Trophoblast cell (in vitro differentiated cells and primary cell): ENCODE data around the gene HSPA1L.

Experiments
- DNase-seq, 2 donors: peaks; one replicate each; pipeline ENCODE4 v3.0.0-alpha.2; 2016
- H2AFZ ChIP-seq: 2 replicates; pipeline ENCODE4 v1.6.1; 2013; ENCODE audit warnings: low read length, moderate library complexity, mild to moderate bottlenecking; ENCODE audit not compliant: insufficient read depth, poor library complexity
- H2AK5ac ChIP-seq: 2 replicates; pipeline ENCODE4 v1.6.1; 2013; ENCODE audit warnings: mild to moderate bottlenecking, low read length
- H2BK120ac ChIP-seq: 2 replicates; pipeline ENCODE4 v1.6.1; 2013; ENCODE audit warnings: low read length, mild to moderate bottlenecking, moderate library complexity; ENCODE audit not compliant: insufficient read depth, poor library complexity
- H2BK12ac ChIP-seq: 2 replicates; pipeline ENCODE4 v1.6.1; 2013; ENCODE audit warnings: mild to moderate bottlenecking, low read length, moderate library complexity
- H2BK5ac ChIP-seq: 2 replicates; pipeline ENCODE4 v1.6.1; 2013; ENCODE audit warnings: low read length, low read depth, moderate library complexity, mild to moderate bottlenecking; ENCODE audit not compliant: poor library complexity
- H3K14ac ChIP-seq: 2 replicates; pipeline ENCODE4 v1.6.1; 2013; ENCODE audit warnings: mild to moderate bottlenecking, low read length
- H3K18ac ChIP-seq: 2 replicates; pipeline ENCODE4 v1.6.1; 2013; ENCODE audit warnings: mild to moderate bottlenecking, low read length
- H3K23ac ChIP-seq: 2 replicates; pipeline ENCODE4 v1.6.1; 2013; ENCODE audit warnings: low read length
- H3K27ac ChIP-seq: 2 replicates; pipeline ENCODE4 v1.5.1; 2013; ENCODE audit warnings: low read depth, mild to moderate bottlenecking, inconsistent platforms, low read length, moderate library complexity
- H3K27me3 ChIP-seq: 2 replicates; pipeline ENCODE4 v1.6.1; 2013; ENCODE audit warnings: inconsistent platforms, mild to moderate bottlenecking, low read length, moderate library complexity; ENCODE audit not compliant: insufficient read depth
- H3K36me3 ChIP-seq, 2 experiments: 1 replicate in 1 of 2; 2 replicates in 1 of 2; pipeline ENCODE4 v1.6.1; 2013; ENCODE audit warnings: low read length in 2 of 2, mild to moderate bottlenecking in 2 of 2, moderate library complexity in 1 of 2; ENCODE audit not compliant: insufficient read depth in 2 of 2, control insufficient read depth in 1 of 2
- H3K4ac ChIP-seq: 2 replicates; pipeline ENCODE4 v1.6.1; 2013; ENCODE audit warnings: low read depth, mild to moderate bottlenecking, low read length, moderate library complexity
- H3K4me1 ChIP-seq, 2 experiments: 1 replicate in 1 of 2; 2 replicates in 1 of 2; pipeline ENCODE4 v1.6.1; 2013; ENCODE audit warnings: low read length in 2 of 2, mild to moderate bottlenecking in 2 of 2, moderate library complexity in 1 of 2; ENCODE audit not compliant: insufficient read depth in 2 of 2, control insufficient read depth in 1 of 2
- H3K4me2 ChIP-seq: 2 replicates; pipeline ENCODE4 v1.6.1; 2013; ENCODE audit warnings: inconsistent platforms, mild to moderate bottlenecking, low read length, moderate library complexity
- H3K4me3 ChIP-seq: 2 replicates; pipeline ENCODE4 v1.5.1; 2013; ENCODE audit warnings: mild to moderate bottlenecking, low read depth, low read length, inconsistent platforms
- H3K79me1 ChIP-seq: one replicate; pipeline ENCODE4 v1.6.1; 2013; ENCODE audit warnings: low read length
- H3K79me2 ChIP-seq: 2 replicates; pipeline ENCODE4 v1.6.1; 2013; ENCODE audit warnings: low read length, mild to moderate bottlenecking; ENCODE audit not compliant: control insufficient read depth, insufficient read depth, poor library complexity
- H3K9ac ChIP-seq: 2 replicates; pipeline ENCODE4 v1.6.1; 2013; ENCODE audit warnings: mild to moderate bottlenecking, low read length
- H3K9me3 ChIP-seq: 2 replicates; pipeline ENCODE4 v1.6.1; 2013; ENCODE audit warnings: low read depth, mild to moderate bottlenecking, control low read depth, inconsistent platforms, low read length; ENCODE audit not compliant: insufficient read depth
- H4K12ac ChIP-seq: 2 replicates; pipeline ENCODE4 v1.6.1; 2013; ENCODE audit warnings: low read depth, mild to moderate bottlenecking, low read length, moderate library complexity
- H4K8ac ChIP-seq: 2 replicates; pipeline ENCODE4 v1.6.1; 2013; ENCODE audit warnings: low read depth, mild to moderate bottlenecking, low read length, moderate library complexity
- H4K91ac ChIP-seq: one replicate; pipeline ENCODE4 v1.6.1; 2013; ENCODE audit warnings: low read depth, mild to moderate bottlenecking, low read length, moderate library complexity
- WGBS: extraction: QIAGEN DNeasy Blood & Tissue Kit; methylation state at CpG from one replicate; pipeline ENCODE4 v1.1.7; 2013; ENCODE audit warnings: missing lambda C conversion rate; ENCODE audit not compliant: insufficient read length, insufficient coverage; ENCODE audit errors: extremely low coverage; 5-methylcytosine and 5-hydroxymethylcytosine counted together

HSPA1L gene

GRCh38 chr6:31782126-31782855 is 32.8 kb downstream of the HSPA1L start:
- Histone ChIP-seq H3K27me3 (no peaks in the 10 kb centered on the region), H3K27ac (no peak overlapping the region), H4K91ac (no peak overlapping the region), H3K18ac (no peak overlapping the region), H2BK5ac (no peak overlapping the region), H2AK5ac (no peak overlapping the region), H3K9ac (no peak overlapping the region), H3K4ac (no peak overlapping the region), H4K8ac (no peak overlapping the region), H3K79me2 (no peaks in the 10 kb centered on the region), H3K9me3 (no peaks in the 10 kb centered on the region), H3K4me2 (no peak overlapping the region), H3K14ac (no peak overlapping the region), H2BK12ac (no peak overlapping the region), H3K4me1 (peaks cover 0 to 4% of the 10 kb centered on the region in 2 experiments), H3K23ac (no peak overlapping the region), H3K4me3 (no peak overlapping the region), H2BK120ac (no peak overlapping the region), H2AFZ (no peak overlapping the region), H3K79me1 (no peaks in the 10 kb centered on the region), H3K36me3 (peaks cover 74 to 76% of the 10 kb centered on the region in 2 experiments), H4K12ac (no peak overlapping the region)
- WGBS = no CpG with 5 or more reads among the region's 32 CpGs
- no peak for DNase-seq

- no CpG with 5 or more reads among the region's 23 CpGs for WGBS
- Histone ChIP-seq H2BK12ac (no peak overlapping the region), H3K36me3 (peaks cover 74 to 75% of the 10 kb centered on the region in 2 experiments), H3K4me3 (no peak overlapping the region), H2BK120ac (no peak overlapping the region), H3K9ac (no peak overlapping the region), H3K79me2 (no peaks in the 10 kb centered on the region), H4K12ac (no peak overlapping the region), H2AK5ac (no peak overlapping the region), H2AFZ (no peak overlapping the region), H3K18ac (no peak overlapping the region), H3K79me1 (no peaks in the 10 kb centered on the region), H4K8ac (no peak overlapping the region), H4K91ac (no peak overlapping the region), H3K4me2 (no peak overlapping the region), H2BK5ac (no peak overlapping the region), H3K4me1 (peaks cover 0 to 10% of the 10 kb centered on the region in 2 experiments), H3K4ac (no peak overlapping the region), H3K23ac (no peak overlapping the region), H3K14ac (no peak overlapping the region), H3K9me3 (no peaks in the 10 kb centered on the region), H3K27ac (no peak overlapping the region), H3K27me3 (no peaks in the 10 kb centered on the region)
- DNase-seq = no peak
Observed at GRCh38 chr6:31781244-31782125, 33.6 kb downstream of the HSPA1L start.

- Histone ChIP-seq H3K4me1 (peaks cover 0 to 10% of the 10 kb centered on the region in 2 experiments), H3K4ac (no peak overlapping the region), H3K4me3 (no peak overlapping the region), H2BK5ac (no peak overlapping the region), H4K12ac (no peak overlapping the region), H2AK5ac (no peak overlapping the region), H3K23ac (no peak overlapping the region), H4K91ac (no peak overlapping the region), H2AFZ (no peak overlapping the region), H3K18ac (no peak overlapping the region), H3K9me3 (no peaks in the 10 kb centered on the region), H3K27me3 (no peaks in the 10 kb centered on the region), H2BK120ac (no peak overlapping the region), H3K79me1 (no peaks in the 10 kb centered on the region), H3K14ac (no peak overlapping the region), H3K79me2 (no peaks in the 10 kb centered on the region), H3K36me3 (peaks cover 70 to 75% of the 10 kb centered on the region in 2 experiments), H3K9ac (no peak overlapping the region), H3K27ac (no peak overlapping the region), H4K8ac (no peak overlapping the region), H3K4me2 (no peak overlapping the region), H2BK12ac (no peak overlapping the region)
- DNase-seq = no peak
- WGBS = no CpG with 5 or more reads among the region's 20 CpGs
Observed at GRCh38 chr6:31780507-31781243, 34.4 kb downstream of the HSPA1L start.

GRCh38 chr6:31779908-31780307 is 35.2 kb downstream of the HSPA1L start:
- no peak overlapping the region for H3K4ac ChIP-seq
- DNase-seq = no peak
- no peaks in the 10 kb centered on the region for H3K79me1 ChIP-seq
- H4K8ac ChIP-seq = no peak overlapping the region
- no peak overlapping the region for H2AK5ac ChIP-seq
- H3K4me3 ChIP-seq = no peak overlapping the region
- H3K9ac ChIP-seq = no peak overlapping the region
- H3K27me3 ChIP-seq = no peaks in the 10 kb centered on the region
- H3K27ac ChIP-seq = no peak overlapping the region
- H3K4me2 ChIP-seq = no peak overlapping the region
- H3K79me2 ChIP-seq = no peaks in the 10 kb centered on the region
- H3K14ac ChIP-seq = no peak overlapping the region
- peaks cover 62 to 68% of the 10 kb centered on the region in 2 experiments for H3K36me3 ChIP-seq
- peaks cover 0 to 10% of the 10 kb centered on the region in 2 experiments for H3K4me1 ChIP-seq
- no peak overlapping the region for H3K23ac ChIP-seq
- no peak overlapping the region for H4K91ac ChIP-seq
- H3K9me3 ChIP-seq = no peaks in the 10 kb centered on the region
- no peak overlapping the region for H2BK5ac ChIP-seq
- no peak overlapping the region for H2BK120ac ChIP-seq
- no CpG with 5 or more reads among the region's 10 CpGs for WGBS
- no peak overlapping the region for H2AFZ ChIP-seq
- no peak overlapping the region for H2BK12ac ChIP-seq
- H3K18ac ChIP-seq = no peak overlapping the region
- H4K12ac ChIP-seq = no peak overlapping the region
